H1 (cell line): Measurements from ENCODE around the gene RASL10B. TPM values are rescaled to one million over a fixed set of nuclear protein-coding genes. Genes with fewer than 3 reads are reported as not detected.

Source experiments
- CTBP2 ChIP-seq: IDR thresholded peaks from 2 replicates; pipeline ENCODE4 v1.7.0; 2011; ENCODE audit warnings: borderline replicate concordance, mild to moderate bottlenecking, moderate library complexity, mixed read lengths, low read length; ENCODE audit not compliant: insufficient read depth, insufficient read length
- CTCF ChIP-seq, 3 experiments: IDR thresholded peaks; 1 replicate in 2 of 3; 2 replicates in 1 of 3; pipeline versions ENCODE4 v1.5.1 to v1.6.1; 2011; ENCODE audit warnings: low read length in 3 of 3, mild to moderate bottlenecking in 3 of 3, inconsistent platforms in 2 of 3, low read depth in 1 of 3, moderate library complexity in 1 of 3; ENCODE audit not compliant: insufficient read depth in 1 of 3; ENCODE audit errors: control extremely low read depth in 1 of 3
- NANOG ChIP-seq: IDR thresholded peaks from 2 replicates; pipeline ENCODE4 v1.6.1; 2011; ENCODE audit warnings: low read length, low read depth, mild to moderate bottlenecking, inconsistent platforms; ENCODE audit not compliant: insufficient read depth, poor library complexity, severe bottlenecking
- POLR2AphosphoS5 ChIP-seq: IDR thresholded peaks from 2 replicates; pipeline ENCODE4 v1.6.1; 2011; ENCODE audit warnings: low read depth, low read length
- SIN3A ChIP-seq, 2 experiments: IDR thresholded peaks in 1 of 2; conservative IDR thresholded peaks in 1 of 2; 2 replicates each; pipeline ENCODE4 v1.6.1; 2011 to 2012; ENCODE audit warnings: low read length in 2 of 2, improper control_type of control experiment in 1 of 2, low read depth in 1 of 2, mild to moderate bottlenecking in 1 of 2
- SIX5 ChIP-seq: IDR thresholded peaks from 2 replicates; pipeline ENCODE4 v1.6.1; 2011; ENCODE audit warnings: mild to moderate bottlenecking, low read depth, low read length
- TAF1 ChIP-seq: IDR thresholded peaks from 2 replicates; pipeline ENCODE4 v1.6.1; 2011; ENCODE audit warnings: mild to moderate bottlenecking, low read depth, low read length
- polyA plus RNA-seq, 7 experiments: library from polyadenylated mRNA; depleted of rRNA in 3 of 7; stranded (reverse) in 5 of 7; unstranded in 2 of 7; fragments of >200 nt in 5 of 7; fragments of 200-250 nt in 2 of 7; gene quantifications; 1 replicate in 5 of 7; 2 replicates in 1 of 7; 4 replicates in 1 of 7; pipeline versions ENCODE4 v1.2.1 to v1.2.3, GENCODE V29; 2011 to 2013; ENCODE audit warnings: missing spikeins in 2 of 7, mixed read lengths in 2 of 7
- total RNA-seq: library from RNA; stranded (reverse); fragmentation: NEBNext Ultra II Directional; extraction: Animal tissue kit (Norgen Biotek cat#: 25700); gene quantifications from 2 replicates; pipeline ENCODE4 v1.2.1, GENCODE V29; 2021
- TF ChIP-seq, protein P1 (sequence below): fragments of 300-600 bp; sonication (generic); IDR thresholded peaks from 2 replicates; pipeline ENCODE4 v1.7.1; 2012; ENCODE audit warnings: low read length, moderate library complexity, mild to moderate bottlenecking, inconsistent platforms; ENCODE audit not compliant: insufficient replicate concordance

Gene RASL10B
- total and polyA plus RNA-seq, 2 of the 8 experiments (the other 6 are each of a cell fraction or from before 2014, with no cell fraction given) = 17.5 to 22.8 TPM

DNA sequence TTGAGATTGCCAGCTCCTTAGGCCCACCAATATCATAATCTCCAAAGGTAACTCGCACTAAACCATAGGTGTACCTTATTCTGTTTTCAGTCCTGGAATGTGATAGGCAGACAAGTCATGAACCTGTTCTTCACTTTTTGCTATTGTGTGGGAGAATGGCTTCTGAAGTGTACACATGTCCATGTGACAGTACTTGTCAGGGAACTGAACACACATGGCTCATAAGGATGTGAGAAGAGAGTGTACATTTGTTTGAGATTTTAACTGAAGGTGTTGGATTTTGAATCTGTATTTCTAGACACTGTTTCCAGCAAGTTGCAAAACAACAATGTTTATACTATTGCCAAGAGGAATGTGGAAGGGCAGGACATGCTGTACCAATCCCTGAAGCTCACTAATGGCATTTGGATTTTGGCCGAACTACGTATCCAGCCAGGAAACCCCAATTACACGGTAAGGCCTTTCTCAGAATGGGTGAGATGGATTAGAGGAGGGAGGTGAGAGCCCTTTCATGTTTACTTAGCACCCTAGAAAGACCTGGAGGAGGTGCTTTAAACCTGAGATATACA lies 14.5 kb upstream of the RASL10B start (continued):
- TF ChIP-seq, protein P1, sequence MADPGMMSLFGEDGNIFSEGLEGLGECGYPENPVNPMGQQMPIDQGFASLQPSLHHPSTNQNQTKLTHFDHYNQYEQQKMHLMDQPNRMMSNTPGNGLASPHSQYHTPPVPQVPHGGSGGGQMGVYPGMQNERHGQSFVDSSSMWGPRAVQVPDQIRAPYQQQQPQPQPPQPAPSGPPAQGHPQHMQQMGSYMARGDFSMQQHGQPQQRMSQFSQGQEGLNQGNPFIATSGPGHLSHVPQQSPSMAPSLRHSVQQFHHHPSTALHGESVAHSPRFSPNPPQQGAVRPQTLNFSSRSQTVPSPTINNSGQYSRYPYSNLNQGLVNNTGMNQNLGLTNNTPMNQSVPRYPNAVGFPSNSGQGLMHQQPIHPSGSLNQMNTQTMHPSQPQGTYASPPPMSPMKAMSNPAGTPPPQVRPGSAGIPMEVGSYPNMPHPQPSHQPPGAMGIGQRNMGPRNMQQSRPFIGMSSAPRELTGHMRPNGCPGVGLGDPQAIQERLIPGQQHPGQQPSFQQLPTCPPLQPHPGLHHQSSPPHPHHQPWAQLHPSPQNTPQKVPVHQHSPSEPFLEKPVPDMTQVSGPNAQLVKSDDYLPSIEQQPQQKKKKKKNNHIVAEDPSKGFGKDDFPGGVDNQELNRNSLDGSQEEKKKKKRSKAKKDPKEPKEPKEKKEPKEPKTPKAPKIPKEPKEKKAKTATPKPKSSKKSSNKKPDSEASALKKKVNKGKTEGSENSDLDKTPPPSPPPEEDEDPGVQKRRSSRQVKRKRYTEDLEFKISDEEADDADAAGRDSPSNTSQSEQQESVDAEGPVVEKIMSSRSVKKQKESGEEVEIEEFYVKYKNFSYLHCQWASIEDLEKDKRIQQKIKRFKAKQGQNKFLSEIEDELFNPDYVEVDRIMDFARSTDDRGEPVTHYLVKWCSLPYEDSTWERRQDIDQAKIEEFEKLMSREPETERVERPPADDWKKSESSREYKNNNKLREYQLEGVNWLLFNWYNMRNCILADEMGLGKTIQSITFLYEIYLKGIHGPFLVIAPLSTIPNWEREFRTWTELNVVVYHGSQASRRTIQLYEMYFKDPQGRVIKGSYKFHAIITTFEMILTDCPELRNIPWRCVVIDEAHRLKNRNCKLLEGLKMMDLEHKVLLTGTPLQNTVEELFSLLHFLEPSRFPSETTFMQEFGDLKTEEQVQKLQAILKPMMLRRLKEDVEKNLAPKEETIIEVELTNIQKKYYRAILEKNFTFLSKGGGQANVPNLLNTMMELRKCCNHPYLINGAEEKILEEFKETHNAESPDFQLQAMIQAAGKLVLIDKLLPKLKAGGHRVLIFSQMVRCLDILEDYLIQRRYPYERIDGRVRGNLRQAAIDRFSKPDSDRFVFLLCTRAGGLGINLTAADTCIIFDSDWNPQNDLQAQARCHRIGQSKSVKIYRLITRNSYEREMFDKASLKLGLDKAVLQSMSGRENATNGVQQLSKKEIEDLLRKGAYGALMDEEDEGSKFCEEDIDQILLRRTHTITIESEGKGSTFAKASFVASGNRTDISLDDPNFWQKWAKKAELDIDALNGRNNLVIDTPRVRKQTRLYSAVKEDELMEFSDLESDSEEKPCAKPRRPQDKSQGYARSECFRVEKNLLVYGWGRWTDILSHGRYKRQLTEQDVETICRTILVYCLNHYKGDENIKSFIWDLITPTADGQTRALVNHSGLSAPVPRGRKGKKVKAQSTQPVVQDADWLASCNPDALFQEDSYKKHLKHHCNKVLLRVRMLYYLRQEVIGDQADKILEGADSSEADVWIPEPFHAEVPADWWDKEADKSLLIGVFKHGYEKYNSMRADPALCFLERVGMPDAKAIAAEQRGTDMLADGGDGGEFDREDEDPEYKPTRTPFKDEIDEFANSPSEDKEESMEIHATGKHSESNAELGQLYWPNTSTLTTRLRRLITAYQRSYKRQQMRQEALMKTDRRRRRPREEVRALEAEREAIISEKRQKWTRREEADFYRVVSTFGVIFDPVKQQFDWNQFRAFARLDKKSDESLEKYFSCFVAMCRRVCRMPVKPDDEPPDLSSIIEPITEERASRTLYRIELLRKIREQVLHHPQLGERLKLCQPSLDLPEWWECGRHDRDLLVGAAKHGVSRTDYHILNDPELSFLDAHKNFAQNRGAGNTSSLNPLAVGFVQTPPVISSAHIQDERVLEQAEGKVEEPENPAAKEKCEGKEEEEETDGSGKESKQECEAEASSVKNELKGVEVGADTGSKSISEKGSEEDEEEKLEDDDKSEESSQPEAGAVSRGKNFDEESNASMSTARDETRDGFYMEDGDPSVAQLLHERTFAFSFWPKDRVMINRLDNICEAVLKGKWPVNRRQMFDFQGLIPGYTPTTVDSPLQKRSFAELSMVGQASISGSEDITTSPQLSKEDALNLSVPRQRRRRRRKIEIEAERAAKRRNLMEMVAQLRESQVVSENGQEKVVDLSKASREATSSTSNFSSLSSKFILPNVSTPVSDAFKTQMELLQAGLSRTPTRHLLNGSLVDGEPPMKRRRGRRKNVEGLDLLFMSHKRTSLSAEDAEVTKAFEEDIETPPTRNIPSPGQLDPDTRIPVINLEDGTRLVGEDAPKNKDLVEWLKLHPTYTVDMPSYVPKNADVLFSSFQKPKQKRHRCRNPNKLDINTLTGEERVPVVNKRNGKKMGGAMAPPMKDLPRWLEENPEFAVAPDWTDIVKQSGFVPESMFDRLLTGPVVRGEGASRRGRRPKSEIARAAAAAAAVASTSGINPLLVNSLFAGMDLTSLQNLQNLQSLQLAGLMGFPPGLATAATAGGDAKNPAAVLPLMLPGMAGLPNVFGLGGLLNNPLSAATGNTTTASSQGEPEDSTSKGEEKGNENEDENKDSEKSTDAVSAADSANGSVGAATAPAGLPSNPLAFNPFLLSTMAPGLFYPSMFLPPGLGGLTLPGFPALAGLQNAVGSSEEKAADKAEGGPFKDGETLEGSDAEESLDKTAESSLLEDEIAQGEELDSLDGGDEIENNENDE = no peak
- no peak for TF ChIP-seq SIX5
- TF ChIP-seq CTBP2 = no peak
- TF ChIP-seq POLR2AphosphoS5 = no peak
- no peak for TF ChIP-seq NANOG
- no peak for TF ChIP-seq CTCF (IDR thresholded peaks at IDR 0.05; ENCODE audit: control extremely low read depth in 1 of 3, insufficient read depth in 1 of 3, low read depth in 1 of 3, low read length in 3 of 3)
- TF ChIP-seq TAF1 = no peak
- TF ChIP-seq SIN3A (conservative IDR thresholded peaks at IDR 0.05 in 1 of 2, IDR thresholded peaks at IDR 0.05 in 1 of 2; ENCODE audit: low read depth in 1 of 2, low read length in 2 of 2) = no peak
